ENCODE data around the gene GNG13. TPM values are rescaled to one million over a fixed set of nuclear protein-coding genes. Genes with fewer than 3 reads are reported as not detected.

GNG13 gene
- total and polyA plus RNA-seq, 9 donors, result not detected

- H3K9me3 ChIP-seq, result no peaks in the 10 kb centered on the region
- WGBS, 3 donors, result 53 to 65% (median 57%) methylated on average over 26 of the region's 26 CpGs
- H3K27ac ChIP-seq, result no peak overlapping the region
- no peak for DNase-seq
- no peak overlapping the region for H3K4me3 ChIP-seq
- TF ChIP-seq POLR2A (IDR thresholded peaks at IDR 0.05) (no peak), EP300 (IDR thresholded peaks at IDR 0.05) (no peak), CTCF (IDR thresholded peaks at IDR 0.05) (no peak)
- H3K36me3 ChIP-seq, result no peaks in the 10 kb centered on the region
- H3K27me3 ChIP-seq, result no peaks in the 10 kb centered on the region
- no peaks in the 10 kb centered on the region for H3K4me1 ChIP-seq (ENCODE audit: insufficient read depth)
- intact Hi-C loops (cut with DNase I), result no loop called here
Measured at GRCh38 chr16:845351-845745, 44.8 kb upstream of the GNG13 start.

GRCh38 chr16:844638-845350 is 44.3 kb upstream of the GNG13 start:
- WGBS, 3 donors, result 87 to 89% (median 89%) methylated on average over 48 of the region's 48 CpGs
- H3K27ac ChIP-seq, result no peak overlapping the region
- no peaks in the 10 kb centered on the region for H3K27me3 ChIP-seq
- no peak overlapping the region for H3K4me3 ChIP-seq
- DNase-seq, result no peak
- intact Hi-C loops (cut with DNase I), result no loop called here
- no peaks in the 10 kb centered on the region for H3K9me3 ChIP-seq
- no peaks in the 10 kb centered on the region for H3K36me3 ChIP-seq
- no peaks in the 10 kb centered on the region for H3K4me1 ChIP-seq (ENCODE audit: insufficient read depth)
- no peak for TF ChIP-seq POLR2A (IDR thresholded peaks at IDR 0.05)
- TF ChIP-seq EP300 (IDR thresholded peaks at IDR 0.05), result no peak
- no peak for TF ChIP-seq CTCF (IDR thresholded peaks at IDR 0.05)

GRCh38 chr16:843771-844170 is 43.2 kb upstream of the GNG13 start:
- H3K27me3 ChIP-seq, result no peaks in the 10 kb centered on the region
- no peaks in the 10 kb centered on the region for H3K4me1 ChIP-seq (ENCODE audit: insufficient read depth)
- H3K36me3 ChIP-seq, result no peaks in the 10 kb centered on the region
- TF ChIP-seq CTCF (IDR thresholded peaks at IDR 0.05) (no peak), POLR2A (IDR thresholded peaks at IDR 0.05) (no peak), EP300 (IDR thresholded peaks at IDR 0.05) (no peak)
- WGBS, 3 donors, result 74 to 87% (median 86%) methylated on average over 20 of the region's 20 CpGs
- no peaks in the 10 kb centered on the region for H3K9me3 ChIP-seq
- DNase-seq, result peak in 1 of 5 donors; percentile 9
- no peak overlapping the region for H3K27ac ChIP-seq
- intact Hi-C loops (cut with DNase I), result no loop called here
- no peak overlapping the region for H3K4me3 ChIP-seq

GRCh38 chr16:842711-843560 is 42.4 kb upstream of the GNG13 start:
- Histone ChIP-seq H3K27me3 (no peaks in the 10 kb centered on the region), H3K27ac (no peak overlapping the region), H3K9me3 (no peaks in the 10 kb centered on the region), H3K36me3 (no peaks in the 10 kb centered on the region), H3K4me3 (no peak overlapping the region), H3K4me1 (ENCODE audit: insufficient read depth) (no peaks in the 10 kb centered on the region)
- TF ChIP-seq EP300 (IDR thresholded peaks at IDR 0.05) (no peak), CTCF (IDR thresholded peaks at IDR 0.05) (no peak), POLR2A (IDR thresholded peaks at IDR 0.05) (no peak)
- intact Hi-C loops (cut with DNase I), result no loop called here
- 78 to 86% (median 79%) methylated on average over 31 to 33 of the region's 33 CpGs for WGBS, 3 donors
- no peak for DNase-seq

Measured in ovary (tissue), 9 donors.